ENCODE data around the gene WEE1. TPM values are rescaled to one million over a fixed set of nuclear protein-coding genes. Genes with fewer than 3 reads are reported as not detected.
"Not testable (repeated sequence)": the region's sequence is repeated elsewhere in the genome, so short reads cannot be mapped to it uniquely, and the experiment has no call there.

The WEE1 gene
- total and polyA plus RNA-seq, 10 of the 15 experiments (the other 5 are each of a cell fraction or from before 2014, with no cell fraction given): 13.8 to 69.5 (median 45.4) TPM

DNA sequence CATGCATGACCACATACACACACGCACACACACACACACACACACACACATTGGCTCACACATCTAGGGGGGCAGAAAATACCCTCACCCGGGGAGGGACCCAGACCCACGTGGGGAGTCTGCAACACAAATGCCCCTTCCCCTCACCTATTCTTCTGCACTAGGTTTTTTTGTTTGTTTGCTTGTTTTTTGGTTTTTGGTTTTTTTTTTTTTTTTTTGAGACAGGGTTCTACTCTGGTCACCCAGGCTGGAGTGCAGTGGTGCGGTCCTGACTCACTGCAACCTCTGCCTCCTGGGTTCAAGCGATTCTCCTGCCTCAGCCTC is 28.4 kb downstream of the WEE1 start (continued):
- TF ChIP-seq, protein P1, sequence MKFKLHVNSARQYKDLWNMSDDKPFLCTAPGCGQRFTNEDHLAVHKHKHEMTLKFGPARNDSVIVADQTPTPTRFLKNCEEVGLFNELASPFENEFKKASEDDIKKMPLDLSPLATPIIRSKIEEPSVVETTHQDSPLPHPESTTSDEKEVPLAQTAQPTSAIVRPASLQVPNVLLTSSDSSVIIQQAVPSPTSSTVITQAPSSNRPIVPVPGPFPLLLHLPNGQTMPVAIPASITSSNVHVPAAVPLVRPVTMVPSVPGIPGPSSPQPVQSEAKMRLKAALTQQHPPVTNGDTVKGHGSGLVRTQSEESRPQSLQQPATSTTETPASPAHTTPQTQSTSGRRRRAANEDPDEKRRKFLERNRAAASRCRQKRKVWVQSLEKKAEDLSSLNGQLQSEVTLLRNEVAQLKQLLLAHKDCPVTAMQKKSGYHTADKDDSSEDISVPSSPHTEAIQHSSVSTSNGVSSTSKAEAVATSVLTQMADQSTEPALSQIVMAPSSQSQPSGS (IDR thresholded peaks at IDR 0.05; ENCODE audit: low read length): 0 out of 2 replicates have a peak, but pooled peaks have one; percentile 42
- TF ChIP-seq ESRRA (IDR thresholded peaks at IDR 0.05; ENCODE audit: low read length): no peak

DNA sequence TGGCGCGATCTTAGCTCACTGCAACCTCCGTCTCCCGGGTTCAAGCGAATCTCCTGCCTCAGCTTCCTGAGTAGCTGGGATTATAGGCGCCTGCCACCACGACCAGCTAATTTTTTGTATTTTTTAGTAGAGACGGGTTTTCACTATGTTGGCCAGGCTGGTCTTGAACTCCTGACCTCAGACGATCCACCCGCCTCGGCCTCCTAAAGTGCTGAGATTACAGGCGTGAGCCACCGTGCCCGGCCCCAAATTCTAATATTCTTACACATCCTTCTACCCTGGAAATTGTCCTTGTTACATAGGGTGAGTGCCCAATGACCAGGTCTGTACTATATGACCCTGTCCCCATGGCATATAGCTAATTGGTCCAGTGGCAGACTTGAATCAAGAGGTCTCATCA is 29.7 kb downstream of the WEE1 start:
- H3K9ac ChIP-seq (ENCODE audit: control insufficient read depth, insufficient read depth, low read length); H2AFZ ChIP-seq (ENCODE audit: control insufficient read depth, low read depth, low read length); FAIRE-seq; H3K4me3 ChIP-seq; H3K27ac ChIP-seq (ENCODE audit: control insufficient read depth, insufficient read depth); H4K20me1 ChIP-seq (ENCODE audit: control insufficient read depth, insufficient read depth); DNase-seq (ENCODE audit: low read depth, low spot score); H3K36me3 ChIP-seq (ENCODE audit: control insufficient read depth in 2 of 2, insufficient read depth in 2 of 2, low read length in 1 of 2); H3K4me2 ChIP-seq (ENCODE audit: control insufficient read depth, insufficient read depth); intact Hi-C loops (cut with micrococcal nuclease; ENCODE audit: unreplicated experiment); H3K9me3 ChIP-seq (replicated peaks; ENCODE audit: control insufficient read depth, insufficient read depth, low read length); ATAC-seq; H3K27me3 ChIP-seq (replicated peaks in 1 of 2; ENCODE audit: control insufficient read depth in 2 of 2, insufficient read depth in 2 of 2, low read length in 1 of 2); BruUV-seq (replicated peaks); in situ Hi-C loops (cut with MboI); H3K79me2 ChIP-seq (ENCODE audit: control insufficient read depth, insufficient read depth, low read length): not testable (repeated sequence)
- CTCF ChIA-PET: interaction anchor here (1.0 to 2.1 kb wide), 5 partner anchors 10 to 146 kb away, joined by 3 to 11 read pairs (median 3); no protein-coding TSS in a partner anchor
- RAD21 ChIA-PET (ENCODE audit: unreplicated experiment): interaction anchor here (0.8 to 2.5 kb wide), 4 partner anchors 10 to 145 kb away, joined by 3 to 12 read pairs (median 4); no protein-coding TSS in a partner anchor
- 98% methylated on average over 14 of the region's 14 CpGs for WGBS (ENCODE audit: insufficient coverage, insufficient replicate concordance, low lambda C conversion rate, missing lambda C conversion rate)
- H3K4me1 ChIP-seq (ENCODE audit: control insufficient read depth, insufficient read depth, low read length): peaks cover 33% of the 10 kb centered on the region
- SMC1A ChIA-PET (ENCODE audit: uncharacterized antibody, unreplicated experiment): interaction anchor here (0.9 to 2.3 kb wide), 6 partner anchors 9 to 145 kb away, joined by 3 to 14 read pairs (median 6); no protein-coding TSS in a partner anchor
- POLR2A ChIA-PET: interaction anchor here (2.2 kb wide), 1 partner anchor 30 kb away, joined by 9 read pairs; the partner anchor contains the start of gene WEE1

DNA sequence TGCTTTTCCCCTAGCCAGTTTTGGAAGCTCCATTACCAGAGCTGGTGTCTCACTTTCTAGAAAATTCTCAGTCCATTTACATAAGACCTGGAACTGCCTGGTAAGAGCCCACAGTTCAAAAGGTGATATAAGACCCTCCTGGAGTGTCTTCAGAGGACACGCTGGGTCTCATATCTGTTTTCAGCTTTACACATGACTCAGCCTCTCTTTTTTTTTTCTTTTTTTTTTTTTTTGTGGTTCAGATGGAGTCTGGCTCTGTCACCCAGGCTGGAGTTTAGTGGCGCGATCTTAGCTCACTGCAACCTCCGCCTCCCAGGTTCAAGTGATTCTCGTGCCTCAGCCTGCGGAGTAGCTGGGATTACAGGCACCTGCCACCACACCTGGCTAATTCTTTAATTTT is 30.7 kb downstream of the WEE1 start:
- BruUV-seq (replicated peaks): no TSS peak
- Histone ChIP-seq H3K27ac (ENCODE audit: control insufficient read depth, insufficient read depth) (no peak overlapping the region), H4K20me1 (ENCODE audit: control insufficient read depth, insufficient read depth) (no peaks in the 10 kb centered on the region), H3K4me2 (ENCODE audit: control insufficient read depth, insufficient read depth) (no peak overlapping the region), H2AFZ (ENCODE audit: control insufficient read depth, low read depth, low read length) (no peak overlapping the region), H3K27me3 (replicated peaks in 1 of 2; ENCODE audit: control insufficient read depth in 2 of 2, insufficient read depth in 2 of 2, low read length in 1 of 2) (no peaks in the 10 kb centered on the region; a peak in 1 of 4 replicates), H3K4me3 (no peak overlapping the region), H3K4me1 (ENCODE audit: control insufficient read depth, insufficient read depth, low read length) (peaks cover 35% of the 10 kb centered on the region), H3K79me2 (ENCODE audit: control insufficient read depth, insufficient read depth, low read length) (no peaks in the 10 kb centered on the region), H3K9ac (ENCODE audit: control insufficient read depth, insufficient read depth, low read length) (no peak overlapping the region), H3K36me3 (ENCODE audit: control insufficient read depth in 2 of 2, insufficient read depth in 2 of 2, low read length in 1 of 2) (no peaks in the 10 kb centered on the region), H3K9me3 (replicated peaks; ENCODE audit: control insufficient read depth, insufficient read depth, low read length) (no peaks in the 10 kb centered on the region)
- CTCF ChIA-PET: interaction anchor here (0.6 to 2.1 kb wide), 6 partner anchors 9 to 325 kb away, joined by 3 to 11 read pairs (median 4); no protein-coding TSS in a partner anchor
- POLR2A ChIA-PET: interaction anchor here (0.6 to 2.2 kb wide), 4 partner anchors 26 to 343 kb away, joined by 5 to 9 read pairs (median 6); partner anchors contain the start of gene WEE1
- TF ChIP-seq YBX1 (IDR thresholded peaks at IDR 0.05) (no peak), NR2C2 (IDR thresholded peaks at IDR 0.05; ENCODE audit: borderline replicate concordance, control insufficient read depth, insufficient read length, low read depth) (no peak)
- TF ChIP-seq, protein P2, sequence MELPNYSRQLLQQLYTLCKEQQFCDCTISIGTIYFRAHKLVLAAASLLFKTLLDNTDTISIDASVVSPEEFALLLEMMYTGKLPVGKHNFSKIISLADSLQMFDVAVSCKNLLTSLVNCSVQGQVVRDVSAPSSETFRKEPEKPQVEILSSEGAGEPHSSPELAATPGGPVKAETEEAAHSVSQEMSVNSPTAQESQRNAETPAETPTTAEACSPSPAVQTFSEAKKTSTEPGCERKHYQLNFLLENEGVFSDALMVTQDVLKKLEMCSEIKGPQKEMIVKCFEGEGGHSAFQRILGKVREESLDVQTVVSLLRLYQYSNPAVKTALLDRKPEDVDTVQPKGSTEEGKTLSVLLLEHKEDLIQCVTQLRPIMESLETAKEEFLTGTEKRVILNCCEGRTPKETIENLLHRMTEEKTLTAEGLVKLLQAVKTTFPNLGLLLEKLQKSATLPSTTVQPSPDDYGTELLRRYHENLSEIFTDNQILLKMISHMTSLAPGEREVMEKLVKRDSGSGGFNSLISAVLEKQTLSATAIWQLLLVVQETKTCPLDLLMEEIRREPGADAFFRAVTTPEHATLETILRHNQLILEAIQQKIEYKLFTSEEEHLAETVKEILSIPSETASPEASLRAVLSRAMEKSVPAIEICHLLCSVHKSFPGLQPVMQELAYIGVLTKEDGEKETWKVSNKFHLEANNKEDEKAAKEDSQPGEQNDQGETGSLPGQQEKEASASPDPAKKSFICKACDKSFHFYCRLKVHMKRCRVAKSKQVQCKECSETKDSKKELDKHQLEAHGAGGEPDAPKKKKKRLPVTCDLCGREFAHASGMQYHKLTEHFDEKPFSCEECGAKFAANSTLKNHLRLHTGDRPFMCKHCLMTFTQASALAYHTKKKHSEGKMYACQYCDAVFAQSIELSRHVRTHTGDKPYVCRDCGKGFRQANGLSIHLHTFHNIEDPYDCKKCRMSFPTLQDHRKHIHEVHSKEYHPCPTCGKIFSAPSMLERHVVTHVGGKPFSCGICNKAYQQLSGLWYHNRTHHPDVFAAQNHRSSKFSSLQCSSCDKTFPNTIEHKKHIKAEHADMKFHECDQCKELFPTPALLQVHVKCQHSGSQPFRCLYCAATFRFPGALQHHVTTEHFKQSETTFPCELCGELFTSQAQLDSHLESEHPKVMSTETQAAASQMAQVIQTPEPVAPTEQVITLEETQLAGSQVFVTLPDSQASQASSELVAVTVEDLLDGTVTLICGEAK (IDR thresholded peaks at IDR 0.05; ENCODE audit: borderline replicate concordance): no peak
- ATAC-seq (no peak), FAIRE-seq (no peak), DNase-seq (ENCODE audit: low read depth, low spot score) (no peak)
- SMC1A ChIA-PET (ENCODE audit: uncharacterized antibody, unreplicated experiment): interaction anchor here (0.6 to 2.3 kb wide), 6 partner anchors 8 to 688 kb away, joined by 3 to 14 read pairs (median 5); no protein-coding TSS in a partner anchor
- WGBS (ENCODE audit: insufficient coverage, insufficient replicate concordance, low lambda C conversion rate, missing lambda C conversion rate): 70% methylated on average over 4 of the region's 6 CpGs
- intact Hi-C loops (cut with micrococcal nuclease; ENCODE audit: unreplicated experiment) (no loop called here), in situ Hi-C loops (cut with MboI) (no loop called here)
- RAD21 ChIA-PET (ENCODE audit: unreplicated experiment): interaction anchor here (0.7 to 2.5 kb wide), 6 partner anchors 9 to 144 kb away, joined by 3 to 12 read pairs (median 4); no protein-coding TSS in a partner anchor

Data from GM12878 (cell line).